PC-3 (cell line): ENCODE data around the gene SLC9A3. TPM values are rescaled to one million over a fixed set of nuclear protein-coding genes. Genes with fewer than 3 reads are reported as not detected.

Experiments
- ATAC-seq: fragments of 200-7000 bp; cut with Tn5 transposase; 2 replicates; pipeline ENCODE4 v1.9.1; 2020; ENCODE audit warnings: mild to moderate bottlenecking, moderate library complexity
- BruUV-seq: library from RNA; stranded (reverse); fragments of 400-500 nt; replicated peaks from 2 replicates; lab custom pipeline; 2021; lab: Mats Ljungman, UMichigan
- CTCF ChIA-PET: fragments of 300-600 bp; sonication (Branson Sonifier 250); formaldehyde crosslinking; loops from one replicate; lab custom pipeline; 2022; ENCODE audit warnings: antibody characterized with exemption; lab: Charles Lee
- POLR2A ChIA-PET: fragments of 300-600 bp; sonication (Branson Sonifier 250); formaldehyde crosslinking; loops from one replicate; lab custom pipeline; 2022; ENCODE audit warnings: antibody characterized with exemption; ENCODE audit not compliant: unreplicated experiment; lab: Charles Lee
- DNase-seq: peaks from one replicate; pipeline ENCODE4 v3.0.0-alpha.2; 2015
- H2AFZ ChIP-seq: fragments of 300-600 bp; sonication (generic); 2 replicates; pipeline ENCODE4 v1.6.0; 2016; ENCODE audit warnings: antibody characterized with exemption, low read length
- H3F3A ChIP-seq: fragments of 300-600 bp; sonication (generic); one replicate; pipeline ENCODE4 v1.6.0; 2017; ENCODE audit warnings: antibody characterized with exemption, low read length, control low read depth, mild to moderate bottlenecking; ENCODE audit not compliant: unreplicated experiment
- H3K27ac ChIP-seq: fragments of 300-600 bp; sonication (generic); 2 replicates; pipeline ENCODE4 v1.5.1; 2016; ENCODE audit warnings: mild to moderate bottlenecking, low read length
- H3K27me3 ChIP-seq: fragments of 300-600 bp; sonication (generic); 2 replicates; pipeline ENCODE4 v1.6.1; 2016; ENCODE audit warnings: low read length, mixed read lengths
- H3K36me3 ChIP-seq: fragments of 300-600 bp; sonication (generic); 2 replicates; pipeline ENCODE4 v1.6.1; 2016; ENCODE audit warnings: low read depth, mixed run types, low read length, mixed read lengths
- H3K4me1 ChIP-seq: fragments of 300-600 bp; sonication (generic); 2 replicates; pipeline ENCODE4 v1.5.1; 2016; ENCODE audit warnings: low read length; ENCODE audit not compliant: insufficient read depth
- H3K4me2 ChIP-seq: fragments of 300-600 bp; sonication (generic); 2 replicates; pipeline ENCODE4 v1.6.0; 2016; ENCODE audit warnings: low read length
- H3K4me3 ChIP-seq: fragments of 300-600 bp; sonication (generic); 2 replicates; pipeline ENCODE4 v1.5.1; 2016; ENCODE audit warnings: mild to moderate bottlenecking, low read length, mixed read lengths
- H3K79me2 ChIP-seq: fragments of 300-600 bp; sonication (generic); 2 replicates; pipeline ENCODE4 v1.6.1; 2017; ENCODE audit warnings: low read length, mixed read lengths
- H3K9ac ChIP-seq: fragments of 300-600 bp; sonication (generic); 2 replicates; pipeline ENCODE4 v1.6.0; 2016; ENCODE audit warnings: mild to moderate bottlenecking, low read length
- H3K9me2 ChIP-seq: fragments of 300-600 bp; sonication (generic); replicated peaks from 2 replicates; pipeline ENCODE4 v1.6.1; 2016; ENCODE audit warnings: mixed run types, low read length, mixed read lengths
- H3K9me3 ChIP-seq: fragments of 300-600 bp; sonication (generic); 2 replicates; pipeline ENCODE4 v1.6.1; 2016; ENCODE audit warnings: low read length, mixed read lengths
- H4K20me1 ChIP-seq: fragments of 300-600 bp; sonication (generic); 2 replicates; pipeline ENCODE4 v1.6.1; 2016; ENCODE audit warnings: low read length, mixed read lengths
- EZH2 ChIP-seq: fragments of 300-600 bp; sonication (generic); IDR thresholded peaks from one replicate; pipeline ENCODE4 v1.6.1; 2017; ENCODE audit warnings: antibody characterized with exemption, mild to moderate bottlenecking, low read length; ENCODE audit not compliant: unreplicated experiment
- EZH2phosphoT487 ChIP-seq: fragments of 300-600 bp; sonication (generic); IDR thresholded peaks from 2 replicates; pipeline ENCODE4 v1.6.1; 2018; ENCODE audit warnings: mild to moderate bottlenecking, antibody characterized with exemption, low read length, borderline replicate concordance
- intact Hi-C: fragments of 100-400 bp; cut with micrococcal nuclease; formaldehyde crosslinking; loops from 2 replicates; pipeline ENCODE4 v1.9.0; 2023
- total RNA-seq: library from RNA; depleted of rRNA; stranded (reverse); fragments of >200 nt; gene quantifications from 2 replicates; pipeline ENCODE4 v1.2.3, GENCODE V29; 2014
- TF ChIP-seq, protein P1 (sequence below): fragments of 300-600 bp; sonication (generic); conservative IDR thresholded peaks from 2 replicates; pipeline ENCODE4 v1.5.1; 2017; ENCODE audit warnings: antibody characterized with exemption, low read depth, mild to moderate bottlenecking, low read length

The SLC9A3 gene
- total RNA-seq, 1 experiment from 2014 or later, result 4.9 TPM

DNA sequence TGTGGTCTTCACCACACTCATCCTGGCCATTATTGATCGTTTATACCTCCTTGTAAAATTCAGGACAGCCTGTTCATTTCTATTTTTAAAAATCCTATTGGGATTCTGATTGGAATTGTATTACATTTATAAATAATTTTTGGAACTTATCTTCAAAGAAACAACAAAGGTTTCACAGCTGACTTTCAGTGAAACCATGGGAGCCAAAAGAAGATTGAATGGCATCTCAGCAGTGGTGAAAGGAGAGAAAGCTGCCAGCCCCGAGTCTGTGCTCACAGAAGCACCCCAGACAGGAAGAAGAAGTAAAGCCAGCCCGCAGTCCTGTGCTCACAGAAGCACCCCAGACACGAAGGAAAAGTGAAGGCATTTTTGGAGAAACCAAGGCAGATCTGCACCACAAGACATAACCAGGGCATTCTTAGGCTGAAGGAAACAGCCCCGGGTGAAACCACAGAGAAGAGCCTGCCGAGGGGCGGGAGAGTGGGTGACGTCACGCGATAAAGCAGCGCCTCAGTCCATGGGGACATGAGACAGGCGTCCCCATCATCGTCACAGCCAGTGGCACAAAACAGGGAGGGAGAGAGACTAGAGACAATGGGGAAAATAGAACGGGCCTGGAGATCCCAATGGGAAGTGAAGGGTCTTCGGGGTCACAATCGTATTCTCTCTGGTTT, 42.5 kb upstream of the SLC9A3 start:
- no peaks in the 10 kb centered on the region for H4K20me1 ChIP-seq
- H3K9ac ChIP-seq, result no peak overlapping the region
- ChIA-PET POLR2A (no interaction called here), CTCF (interaction anchor here (0.5 to 0.6 kb wide), 3 partner anchors 90 to 106 kb away, joined by 3 to 5 read pairs (median 4); no protein-coding TSS in a partner anchor)
- no peaks in the 10 kb centered on the region for H3K79me2 ChIP-seq
- DNase-seq, result no peak
- intact Hi-C loops, result loop anchor here (5.0 kb wide), 1 partner anchor 46 kb away; the partner anchor contains the start of gene CEP72
- H3F3A ChIP-seq, result peaks cover 3% of the 10 kb centered on the region
- H3K4me3 ChIP-seq, result peak overlapping the region; percentile 47; the same call in 1 of the 2 replicates
- TF ChIP-seq EZH2phosphoT487, result no peak
- TF ChIP-seq EZH2, result no peak
- TF ChIP-seq, protein P1, sequence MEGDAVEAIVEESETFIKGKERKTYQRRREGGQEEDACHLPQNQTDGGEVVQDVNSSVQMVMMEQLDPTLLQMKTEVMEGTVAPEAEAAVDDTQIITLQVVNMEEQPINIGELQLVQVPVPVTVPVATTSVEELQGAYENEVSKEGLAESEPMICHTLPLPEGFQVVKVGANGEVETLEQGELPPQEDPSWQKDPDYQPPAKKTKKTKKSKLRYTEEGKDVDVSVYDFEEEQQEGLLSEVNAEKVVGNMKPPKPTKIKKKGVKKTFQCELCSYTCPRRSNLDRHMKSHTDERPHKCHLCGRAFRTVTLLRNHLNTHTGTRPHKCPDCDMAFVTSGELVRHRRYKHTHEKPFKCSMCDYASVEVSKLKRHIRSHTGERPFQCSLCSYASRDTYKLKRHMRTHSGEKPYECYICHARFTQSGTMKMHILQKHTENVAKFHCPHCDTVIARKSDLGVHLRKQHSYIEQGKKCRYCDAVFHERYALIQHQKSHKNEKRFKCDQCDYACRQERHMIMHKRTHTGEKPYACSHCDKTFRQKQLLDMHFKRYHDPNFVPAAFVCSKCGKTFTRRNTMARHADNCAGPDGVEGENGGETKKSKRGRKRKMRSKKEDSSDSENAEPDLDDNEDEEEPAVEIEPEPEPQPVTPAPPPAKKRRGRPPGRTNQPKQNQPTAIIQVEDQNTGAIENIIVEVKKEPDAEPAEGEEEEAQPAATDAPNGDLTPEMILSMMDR, result no peak
- H3K27ac ChIP-seq, result peak overlapping the region; percentile 54
- no peak overlapping the region for H2AFZ ChIP-seq
- no peaks in the 10 kb centered on the region for H3K36me3 ChIP-seq
- H3K4me1 ChIP-seq, result peaks cover 12% of the 10 kb centered on the region; the same call in 1 of the 2 replicates
- peak overlapping the region; percentile 67; the same call in 1 of the 2 replicates for H3K4me2 ChIP-seq
- no peaks in the 10 kb centered on the region for H3K27me3 ChIP-seq
- BruUV-seq, result TSS peak; percentile 26
- H3K9me3 ChIP-seq, result 0 out of 2 replicates have a peak, but pooled peaks cover 9% of the 10 kb centered on the region
- ATAC-seq, result no peak; the same call in 1 of the 2 replicates
- H3K9me2 ChIP-seq, result no peaks in the 10 kb centered on the region

DNA sequence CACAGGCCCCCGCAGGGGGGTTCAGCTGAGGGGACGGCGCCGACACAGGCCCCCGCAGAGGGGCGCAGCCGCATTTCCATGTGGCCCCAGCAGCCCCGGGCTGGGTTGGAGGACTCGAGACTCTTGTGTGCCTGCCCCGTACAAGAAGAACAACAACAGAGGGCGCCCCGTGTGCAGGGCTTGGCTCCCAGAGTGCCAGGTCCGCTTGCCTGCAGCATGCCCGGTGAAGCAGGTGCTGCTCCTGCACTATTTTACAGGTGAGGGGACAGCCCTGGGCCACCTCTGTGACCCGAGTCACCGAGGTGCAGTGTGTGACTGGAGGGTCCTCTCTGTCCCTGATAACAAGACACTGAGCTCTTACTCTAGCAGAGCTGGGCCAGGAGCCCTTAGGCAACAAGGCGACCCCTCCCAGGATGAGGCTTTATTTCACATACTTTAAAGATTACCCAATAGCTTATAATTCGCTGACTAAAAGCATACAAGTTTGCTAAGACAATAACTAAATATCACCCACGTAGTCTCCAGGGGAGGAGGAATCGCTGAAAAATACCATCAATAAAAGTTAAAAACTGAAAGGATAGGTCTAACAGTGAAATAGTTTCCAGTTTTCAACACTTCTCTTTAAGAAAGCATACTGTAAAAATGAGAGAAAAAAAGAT, 41.7 kb upstream of the SLC9A3 start:
- ATAC-seq (peak; percentile 87), DNase-seq (peak; percentile 73)
- Histone ChIP-seq H3K27me3 (no peaks in the 10 kb centered on the region), H3K4me3 (peak overlapping the region; percentile 47; the same call in 1 of the 2 replicates), H3K9ac (no peak overlapping the region), H3F3A (peaks cover 3% of the 10 kb centered on the region), H3K79me2 (no peaks in the 10 kb centered on the region), H2AFZ (peak overlapping the region; percentile 1; the same call in 1 of the 2 replicates), H3K36me3 (no peaks in the 10 kb centered on the region), H3K4me1 (peaks cover 12% of the 10 kb centered on the region; the same call in 1 of the 2 replicates), H4K20me1 (no peaks in the 10 kb centered on the region), H3K4me2 (peak overlapping the region; percentile 67), H3K9me2 (no peaks in the 10 kb centered on the region), H3K27ac (peak overlapping the region; percentile 54), H3K9me3 (0 out of 2 replicates have a peak, but pooled peaks cover 9% of the 10 kb centered on the region)
- BruUV-seq, result no TSS peak
- ChIA-PET POLR2A (no interaction called here), CTCF (interaction anchor here (0.5 to 0.6 kb wide), 2 partner anchors 105 to 107 kb away, joined by 4 to 5 read pairs; no protein-coding TSS in a partner anchor)
- intact Hi-C loops, result loop anchor here (5.0 kb wide), 1 partner anchor 46 kb away; the partner anchor contains the start of gene CEP72
- TF ChIP-seq, protein P1, result peak; percentile 26; the same call in 1 of the 2 replicates
- no peak for TF ChIP-seq EZH2
